PC-3 (cell line): Measurements from ENCODE around the gene SLC7A6. TPM values are rescaled to one million over a fixed set of nuclear protein-coding genes. Genes with fewer than 3 reads are reported as not detected.

ENCODE experiments used
- ATAC-seq: fragments of 200-7000 bp; cut with Tn5 transposase; 2 replicates; pipeline ENCODE4 v1.9.1; 2020; ENCODE audit warnings: mild to moderate bottlenecking, moderate library complexity
- BruUV-seq: library from RNA; stranded (reverse); fragments of 400-500 nt; replicated peaks from 2 replicates; lab custom pipeline; 2021; lab: Mats Ljungman, UMichigan
- CTCF ChIA-PET: fragments of 300-600 bp; sonication (Branson Sonifier 250); formaldehyde crosslinking; loops from one replicate; lab custom pipeline; 2022; ENCODE audit warnings: antibody characterized with exemption; lab: Charles Lee
- POLR2A ChIA-PET: fragments of 300-600 bp; sonication (Branson Sonifier 250); formaldehyde crosslinking; loops from one replicate; lab custom pipeline; 2022; ENCODE audit warnings: antibody characterized with exemption; ENCODE audit not compliant: unreplicated experiment; lab: Charles Lee
- DNase-seq: peaks from one replicate; pipeline ENCODE4 v3.0.0-alpha.2; 2015
- H2AFZ ChIP-seq: fragments of 300-600 bp; sonication (generic); 2 replicates; pipeline ENCODE4 v1.6.0; 2016; ENCODE audit warnings: antibody characterized with exemption, low read length
- H3F3A ChIP-seq: fragments of 300-600 bp; sonication (generic); one replicate; pipeline ENCODE4 v1.6.0; 2017; ENCODE audit warnings: antibody characterized with exemption, low read length, control low read depth, mild to moderate bottlenecking; ENCODE audit not compliant: unreplicated experiment
- H3K27ac ChIP-seq: fragments of 300-600 bp; sonication (generic); 2 replicates; pipeline ENCODE4 v1.5.1; 2016; ENCODE audit warnings: mild to moderate bottlenecking, low read length
- H3K27me3 ChIP-seq: fragments of 300-600 bp; sonication (generic); 2 replicates; pipeline ENCODE4 v1.6.1; 2016; ENCODE audit warnings: low read length, mixed read lengths
- H3K36me3 ChIP-seq: fragments of 300-600 bp; sonication (generic); 2 replicates; pipeline ENCODE4 v1.6.1; 2016; ENCODE audit warnings: low read depth, mixed run types, low read length, mixed read lengths
- H3K4me1 ChIP-seq: fragments of 300-600 bp; sonication (generic); 2 replicates; pipeline ENCODE4 v1.5.1; 2016; ENCODE audit warnings: low read length; ENCODE audit not compliant: insufficient read depth
- H3K4me2 ChIP-seq: fragments of 300-600 bp; sonication (generic); 2 replicates; pipeline ENCODE4 v1.6.0; 2016; ENCODE audit warnings: low read length
- H3K4me3 ChIP-seq: fragments of 300-600 bp; sonication (generic); 2 replicates; pipeline ENCODE4 v1.5.1; 2016; ENCODE audit warnings: mild to moderate bottlenecking, low read length, mixed read lengths
- H3K79me2 ChIP-seq: fragments of 300-600 bp; sonication (generic); 2 replicates; pipeline ENCODE4 v1.6.1; 2017; ENCODE audit warnings: low read length, mixed read lengths
- H3K9ac ChIP-seq: fragments of 300-600 bp; sonication (generic); 2 replicates; pipeline ENCODE4 v1.6.0; 2016; ENCODE audit warnings: mild to moderate bottlenecking, low read length
- H3K9me2 ChIP-seq: fragments of 300-600 bp; sonication (generic); replicated peaks from 2 replicates; pipeline ENCODE4 v1.6.1; 2016; ENCODE audit warnings: mixed run types, low read length, mixed read lengths
- H3K9me3 ChIP-seq: fragments of 300-600 bp; sonication (generic); 2 replicates; pipeline ENCODE4 v1.6.1; 2016; ENCODE audit warnings: low read length, mixed read lengths
- H4K20me1 ChIP-seq: fragments of 300-600 bp; sonication (generic); 2 replicates; pipeline ENCODE4 v1.6.1; 2016; ENCODE audit warnings: low read length, mixed read lengths
- CTCF ChIP-seq: fragments of 300-600 bp; sonication (generic); conservative IDR thresholded peaks from 2 replicates; pipeline ENCODE4 v1.5.1; 2017; ENCODE audit warnings: antibody characterized with exemption, low read depth, mild to moderate bottlenecking, low read length
- EZH2 ChIP-seq: fragments of 300-600 bp; sonication (generic); IDR thresholded peaks from one replicate; pipeline ENCODE4 v1.6.1; 2017; ENCODE audit warnings: antibody characterized with exemption, mild to moderate bottlenecking, low read length; ENCODE audit not compliant: unreplicated experiment
- EZH2phosphoT487 ChIP-seq: fragments of 300-600 bp; sonication (generic); IDR thresholded peaks from 2 replicates; pipeline ENCODE4 v1.6.1; 2018; ENCODE audit warnings: mild to moderate bottlenecking, antibody characterized with exemption, low read length, borderline replicate concordance
- intact Hi-C: fragments of 100-400 bp; cut with micrococcal nuclease; formaldehyde crosslinking; loops from 2 replicates; pipeline ENCODE4 v1.9.0; 2023
- total RNA-seq: library from RNA; depleted of rRNA; stranded (reverse); fragments of >200 nt; gene quantifications from 2 replicates; pipeline ENCODE4 v1.2.3, GENCODE V29; 2014

The SLC7A6 gene
- total RNA-seq, 1 experiment from 2014 or later, result 24.7 TPM

GRCh38 chr16:68286153-68287074, 22.1 kb downstream of the SLC7A6 start:
- DNase-seq (no peak), ATAC-seq (peak; percentile 44)
- Histone ChIP-seq H3K27ac (no peak overlapping the region), H2AFZ (no peak overlapping the region), H3K4me2 (no peak overlapping the region), H3F3A (no peaks in the 10 kb centered on the region), H3K36me3 (peaks cover 10% of the 10 kb centered on the region; the same call in 1 of the 2 replicates), H3K27me3 (no peaks in the 10 kb centered on the region), H4K20me1 (no peaks in the 10 kb centered on the region), H3K9ac (no peak overlapping the region), H3K4me1 (peaks cover 20% of the 10 kb centered on the region), H3K79me2 (peaks cover 14% of the 10 kb centered on the region; the same call in 1 of the 2 replicates), H3K9me2 (no peaks in the 10 kb centered on the region), H3K4me3 (no peak overlapping the region), H3K9me3 (no peaks in the 10 kb centered on the region)
- POLR2A ChIA-PET, result no interaction called here
- no TSS peak for BruUV-seq
- CTCF ChIA-PET, result no interaction called here
- intact Hi-C loops, result no loop called here
- TF ChIP-seq CTCF (no peak), EZH2 (no peak), EZH2phosphoT487 (no peak)

- H3K27me3 ChIP-seq, result no peaks in the 10 kb centered on the region
Observed at GRCh38 chr16:68287276-68288251, 23.2 kb downstream of the SLC7A6 start.

More at GRCh38 chr16:68287276-68288251, 23.2 kb downstream of the SLC7A6 start:
- DNase-seq, result peak; percentile 76
- no TSS peak for BruUV-seq
- no peaks in the 10 kb centered on the region for H3K9me3 ChIP-seq
- no peak overlapping the region for H2AFZ ChIP-seq
- peaks cover 14% of the 10 kb centered on the region; the same call in 1 of the 2 replicates for H3K79me2 ChIP-seq
- H3F3A ChIP-seq, result no peaks in the 10 kb centered on the region
- H3K36me3 ChIP-seq, result peaks cover 14% of the 10 kb centered on the region; the same call in 1 of the 2 replicates
- H3K9me2 ChIP-seq, result no peaks in the 10 kb centered on the region
- CTCF ChIA-PET, result interaction anchor here (1.5 kb wide), 1 partner anchor 23 kb away, joined by 7 read pairs; the partner anchor contains the start of gene SLC7A6
- peak overlapping the region; percentile 49; the same call in 1 of the 2 replicates for H3K27ac ChIP-seq
- peaks cover 20% of the 10 kb centered on the region for H3K4me1 ChIP-seq
- peak; percentile 79 for ATAC-seq
- no peaks in the 10 kb centered on the region for H4K20me1 ChIP-seq
- POLR2A ChIA-PET, result interaction anchor here (1.4 kb wide), 1 partner anchor 23 kb away, joined by 3 read pairs; the partner anchor contains the start of genes PRMT7 and SLC7A6OS
- TF ChIP-seq EZH2 (no peak), CTCF (no peak), EZH2phosphoT487 (no peak)
- peak overlapping the region; percentile 31; the same call in 1 of the 2 replicates for H3K4me2 ChIP-seq
- intact Hi-C loops, result no loop called here
- H3K9ac ChIP-seq, result no peak overlapping the region
- no peak overlapping the region for H3K4me3 ChIP-seq
